GM19463 (cell line): Measurements from ENCODE around the gene RSU1.

Experiments
- ATAC-seq: cut with Tn5 transposase; IDR thresholded peaks from one replicate; pipeline ENCODE4 v1.9.1; 2021; ENCODE audit warnings: mild to moderate bottlenecking, moderate library complexity; ENCODE audit not compliant: unreplicated experiment

Gene RSU1

GRCh38 chr10:16745061-16745460 lies 72.2 kb downstream of the RSU1 start:
- ATAC-seq: no peak

GRCh38 chr10:16742165-16742960 lies 74.9 kb downstream of the RSU1 start:
- ATAC-seq: no peak

- ATAC-seq: no peak
These were observed 75.7 kb downstream of the RSU1 start for GRCh38 chr10:16741540-16741939.

- ATAC-seq: no peak
These were observed 79.8 kb downstream of the RSU1 start for GRCh38 chr10:16737420-16737819.

- ATAC-seq: no peak
These were observed 81.6 kb downstream of the RSU1 start for GRCh38 chr10:16735671-16736070.

GRCh38 chr10:16732376-16732775 lies 84.8 kb downstream of the RSU1 start:
- ATAC-seq: no peak

GRCh38 chr10:16728266-16728665 lies 89.0 kb downstream of the RSU1 start:
- ATAC-seq: no peak

- ATAC-seq: no peak
These were observed 89.6 kb downstream of the RSU1 start for GRCh38 chr10:16727666-16728065.

GRCh38 chr10:16724509-16724908 lies 92.7 kb downstream of the RSU1 start:
- no peak for ATAC-seq

- no peak for ATAC-seq
These were observed 96.4 kb downstream of the RSU1 start for GRCh38 chr10:16720812-16721211.

- ATAC-seq: no peak
These were observed 99.4 kb downstream of the RSU1 start for GRCh38 chr10:16717622-16718395.

GRCh38 chr10:16716051-16716450 lies 101.2 kb downstream of the RSU1 start:
- no peak for ATAC-seq

- ATAC-seq: no peak
These were observed 103.9 kb downstream of the RSU1 start for GRCh38 chr10:16713290-16713689.

- ATAC-seq: no peak
These were observed 104.3 kb downstream of the RSU1 start for GRCh38 chr10:16712883-16713282.

- no peak for ATAC-seq
These were observed 116.9 kb downstream of the RSU1 start for GRCh38 chr10:16700331-16700730.

GRCh38 chr10:16699435-16700057 lies 117.7 kb downstream of the RSU1 start:
- no peak for ATAC-seq

- ATAC-seq: no peak
These were observed 118.8 kb downstream of the RSU1 start for GRCh38 chr10:16698461-16698860.

- no peak for ATAC-seq
These were observed 126.8 kb downstream of the RSU1 start for GRCh38 chr10:16690417-16690816.

GRCh38 chr10:16689696-16690095 lies 127.5 kb downstream of the RSU1 start:
- ATAC-seq: no peak

GRCh38 chr10:16689227-16689626 lies 128.0 kb downstream of the RSU1 start:
- ATAC-seq: no peak

- no peak for ATAC-seq
These were observed 130.9 kb downstream of the RSU1 start for GRCh38 chr10:16686054-16686902.
